ENCODE data around the gene LSS.

DNA sequence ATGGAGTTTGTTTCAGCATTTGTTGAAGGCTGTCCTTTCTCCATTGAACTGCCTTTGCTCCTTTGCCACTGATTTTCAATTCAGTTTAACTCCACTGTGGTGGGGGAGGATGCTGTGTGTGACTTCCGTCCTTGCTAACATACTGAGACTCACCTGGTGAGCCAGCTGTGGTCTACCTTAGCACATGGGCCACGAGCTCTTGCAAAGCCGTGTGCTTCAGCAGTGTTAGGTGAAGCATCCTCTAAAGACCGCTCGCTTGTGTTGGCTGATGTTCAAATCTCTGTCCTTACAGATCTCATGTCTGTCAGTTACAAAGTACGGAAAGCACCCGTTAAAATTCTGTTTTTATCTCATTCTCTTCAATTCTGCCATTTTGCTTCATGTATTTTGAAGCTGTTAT lies 40.8 kb downstream of the LSS start:
- TF ChIP-seq, protein P1, sequence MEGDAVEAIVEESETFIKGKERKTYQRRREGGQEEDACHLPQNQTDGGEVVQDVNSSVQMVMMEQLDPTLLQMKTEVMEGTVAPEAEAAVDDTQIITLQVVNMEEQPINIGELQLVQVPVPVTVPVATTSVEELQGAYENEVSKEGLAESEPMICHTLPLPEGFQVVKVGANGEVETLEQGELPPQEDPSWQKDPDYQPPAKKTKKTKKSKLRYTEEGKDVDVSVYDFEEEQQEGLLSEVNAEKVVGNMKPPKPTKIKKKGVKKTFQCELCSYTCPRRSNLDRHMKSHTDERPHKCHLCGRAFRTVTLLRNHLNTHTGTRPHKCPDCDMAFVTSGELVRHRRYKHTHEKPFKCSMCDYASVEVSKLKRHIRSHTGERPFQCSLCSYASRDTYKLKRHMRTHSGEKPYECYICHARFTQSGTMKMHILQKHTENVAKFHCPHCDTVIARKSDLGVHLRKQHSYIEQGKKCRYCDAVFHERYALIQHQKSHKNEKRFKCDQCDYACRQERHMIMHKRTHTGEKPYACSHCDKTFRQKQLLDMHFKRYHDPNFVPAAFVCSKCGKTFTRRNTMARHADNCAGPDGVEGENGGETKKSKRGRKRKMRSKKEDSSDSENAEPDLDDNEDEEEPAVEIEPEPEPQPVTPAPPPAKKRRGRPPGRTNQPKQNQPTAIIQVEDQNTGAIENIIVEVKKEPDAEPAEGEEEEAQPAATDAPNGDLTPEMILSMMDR (IDR thresholded peaks at IDR 0.05): no peak
- TF ChIP-seq POLR2AphosphoS5 (IDR thresholded peaks at IDR 0.05): no peak
- no peak for TF ChIP-seq POLR2A (IDR thresholded peaks at IDR 0.05)
- no peak for TF ChIP-seq EP300 (IDR thresholded peaks at IDR 0.05)
